MM.1S (cell line): ENCODE data around the gene MAML3.

Source experiments
- DNase-seq: peaks from one replicate; pipeline ENCODE4 v3.0.0-alpha.2; 2015
- H2AFZ ChIP-seq: fragments of 300-600 bp; sonication (generic); 2 replicates; pipeline ENCODE4 v1.6.0; 2016; ENCODE audit warnings: antibody characterized with exemption, low read length
- H3F3A ChIP-seq: fragments of 300-600 bp; sonication (generic); 2 replicates; pipeline ENCODE4 v1.6.1; 2016; ENCODE audit warnings: mild to moderate bottlenecking, antibody characterized with exemption, low read length, moderate library complexity, mixed read lengths; ENCODE audit not compliant: insufficient read depth
- H3K27ac ChIP-seq: fragments of 300-600 bp; sonication (generic); 2 replicates; pipeline ENCODE4 v1.5.1; 2016; ENCODE audit warnings: mild to moderate bottlenecking, low read length
- H3K27me3 ChIP-seq: fragments of 300-600 bp; sonication (generic); replicated peaks from 2 replicates; pipeline ENCODE4 v1.6.0; 2016; ENCODE audit warnings: low read length; ENCODE audit not compliant: insufficient read depth
- H3K36me3 ChIP-seq: fragments of 300-600 bp; sonication (generic); replicated peaks from 2 replicates; pipeline ENCODE4 v1.6.1; 2016; ENCODE audit warnings: mild to moderate bottlenecking, low read length, mixed read lengths; ENCODE audit not compliant: insufficient read depth
- H3K4me1 ChIP-seq: fragments of 300-600 bp; sonication (generic); 2 replicates; pipeline ENCODE4 v1.6.1; 2016; ENCODE audit warnings: low read length, mixed read lengths
- H3K4me2 ChIP-seq: fragments of 300-600 bp; sonication (generic); 2 replicates; pipeline ENCODE4 v1.6.0; 2016; ENCODE audit warnings: low read depth, low read length
- H3K4me3 ChIP-seq: fragments of 300-600 bp; sonication (generic); 2 replicates; pipeline ENCODE4 v1.5.1; 2016; ENCODE audit warnings: low read length, mixed read lengths
- H3K79me2 ChIP-seq: fragments of 300-600 bp; sonication (generic); 2 replicates; pipeline ENCODE4 v1.6.1; 2016; ENCODE audit warnings: mixed run types, low read length, mixed read lengths
- H3K9ac ChIP-seq: fragments of 300-600 bp; sonication (generic); 2 replicates; pipeline ENCODE4 v1.6.1; 2016; ENCODE audit warnings: low read length, mixed read lengths
- H3K9me2 ChIP-seq: fragments of 300-600 bp; sonication (generic); replicated peaks from 2 replicates; pipeline ENCODE4 v1.6.1; 2016; ENCODE audit warnings: mild to moderate bottlenecking, low read length, mixed read lengths; ENCODE audit not compliant: insufficient read depth
- H3K9me3 ChIP-seq: fragments of 300-600 bp; sonication (generic); replicated peaks from 2 replicates; pipeline ENCODE4 v1.6.1; 2016; ENCODE audit warnings: mild to moderate bottlenecking, low read length, mixed read lengths; ENCODE audit not compliant: insufficient read depth
- H4K20me1 ChIP-seq: fragments of 300-600 bp; sonication (generic); 2 replicates; pipeline ENCODE4 v1.6.1; 2016; ENCODE audit warnings: mild to moderate bottlenecking, low read length, moderate library complexity, mixed read lengths; ENCODE audit not compliant: insufficient read depth
- CTCF ChIP-seq: fragments of 300-600 bp; sonication (generic); IDR thresholded peaks from 2 replicates; pipeline ENCODE4 v1.5.1; 2016; ENCODE audit warnings: antibody characterized with exemption, low read length, mixed read lengths
- EZH2 ChIP-seq: fragments of 300-600 bp; sonication (generic); optimal IDR thresholded peaks from 2 replicates; pipeline ENCODE3; 2017; ENCODE audit warnings: low read depth, mild to moderate bottlenecking, antibody characterized with exemption, low read length, mixed read lengths
- EZH2phosphoT487 ChIP-seq: fragments of 300-600 bp; sonication (generic); IDR thresholded peaks from 2 replicates; pipeline ENCODE4 v1.6.1; 2018; ENCODE audit warnings: antibody characterized with exemption, low read length

The MAML3 gene

DNA sequence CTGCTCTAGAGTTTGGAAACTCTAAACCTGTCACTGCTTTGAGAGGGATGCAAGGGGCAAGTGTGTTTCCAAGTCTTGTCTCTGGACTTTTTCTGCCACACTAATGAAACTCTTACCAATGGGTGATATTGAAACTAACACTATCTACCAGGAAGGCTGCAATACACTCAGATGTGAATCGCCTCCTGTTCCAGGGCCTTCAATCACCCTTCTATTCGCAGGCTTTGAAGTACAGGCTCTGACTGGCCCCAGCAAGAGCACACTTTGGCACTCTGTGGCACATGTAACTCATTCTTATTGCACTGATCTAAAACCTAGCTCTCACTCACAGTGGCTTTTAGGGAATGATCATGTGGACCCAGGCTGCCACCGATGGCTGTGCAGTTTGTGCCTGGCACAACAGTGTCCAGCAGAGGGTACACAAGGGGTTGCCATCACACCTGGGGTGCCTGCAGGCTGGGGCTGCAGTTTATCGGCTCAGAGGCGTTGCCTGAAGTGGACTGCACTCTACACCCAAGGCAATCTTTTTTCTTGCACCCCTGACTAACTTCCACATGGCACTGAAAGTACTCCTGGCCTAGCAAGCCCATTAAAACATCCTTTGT lies 277.5 kb downstream of the MAML3 start:
- TF ChIP-seq EZH2phosphoT487, result no peak
- no peak for TF ChIP-seq EZH2
- no peak for TF ChIP-seq CTCF
- Histone ChIP-seq H3K4me1 (no peaks in the 10 kb centered on the region), H3K9ac (no peak overlapping the region), H3K36me3 (no peaks in the 10 kb centered on the region), H3K4me2 (no peak overlapping the region), H3K79me2 (no peaks in the 10 kb centered on the region), H3F3A (no peaks in the 10 kb centered on the region), H3K9me2 (no peaks in the 10 kb centered on the region), H3K27me3 (no peaks in the 10 kb centered on the region), H3K4me3 (no peak overlapping the region), H4K20me1 (no peaks in the 10 kb centered on the region), H3K27ac (no peak overlapping the region), H2AFZ (no peak overlapping the region), H3K9me3 (no peaks in the 10 kb centered on the region)
- DNase-seq, result no peak

- H4K20me1 ChIP-seq, result no peaks in the 10 kb centered on the region
- no peak for TF ChIP-seq CTCF
- TF ChIP-seq EZH2, result no peak
- no peak for TF ChIP-seq EZH2phosphoT487
- no peak for DNase-seq
These were observed 278.6 kb downstream of the MAML3 start for GRCh38 chr4:139875411-139875825.

DNA sequence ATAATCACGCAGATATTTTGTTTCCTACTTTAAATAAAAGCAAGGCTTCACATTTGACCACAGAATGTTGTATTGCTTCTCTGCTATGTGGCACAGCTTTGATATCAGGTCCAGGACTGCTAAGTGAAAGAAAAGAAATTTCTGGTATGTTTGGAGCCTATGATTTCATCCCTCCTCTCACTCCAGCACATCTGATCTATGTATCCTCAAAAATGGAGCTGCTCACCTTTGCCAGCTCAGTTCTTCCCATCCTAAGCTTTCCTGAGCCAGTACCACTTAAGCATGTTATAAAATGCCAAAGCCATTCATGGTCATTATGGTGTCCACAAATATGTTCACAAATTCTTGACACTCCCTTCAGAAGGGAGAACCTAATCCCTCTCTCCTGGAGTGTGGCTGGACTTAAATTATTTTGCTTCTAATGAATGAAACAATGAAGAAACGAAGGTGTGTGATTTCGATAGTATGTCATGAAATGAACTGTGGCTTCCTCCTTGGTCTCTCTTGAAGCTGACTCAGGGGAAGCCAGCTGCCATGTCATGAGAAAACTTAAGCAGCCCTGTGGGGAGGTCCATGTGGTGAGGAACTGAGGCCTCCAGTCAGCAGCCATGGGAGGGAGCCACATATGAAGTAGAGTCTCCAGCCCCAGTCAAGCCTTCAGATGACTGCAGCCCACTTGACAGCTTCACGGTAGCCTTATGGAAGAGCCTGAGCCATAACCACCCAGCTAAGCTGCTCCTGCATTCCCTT lies 280.7 kb downstream of the MAML3 start:
- TF ChIP-seq CTCF, result no peak
- TF ChIP-seq EZH2, result no peak
- no peak for TF ChIP-seq EZH2phosphoT487
- Histone ChIP-seq H4K20me1 (no peaks in the 10 kb centered on the region), H2AFZ (no peak overlapping the region), H3K4me2 (no peak overlapping the region), H3K27ac (no peak overlapping the region), H3K4me3 (no peak overlapping the region), H3K9me3 (no peaks in the 10 kb centered on the region), H3F3A (no peaks in the 10 kb centered on the region), H3K79me2 (no peaks in the 10 kb centered on the region), H3K27me3 (no peaks in the 10 kb centered on the region), H3K4me1 (no peaks in the 10 kb centered on the region), H3K9me2 (no peaks in the 10 kb centered on the region), H3K36me3 (no peaks in the 10 kb centered on the region), H3K9ac (no peak overlapping the region)
- DNase-seq, result no peak

More at GRCh38 chr4:139875411-139875825, 278.6 kb downstream of the MAML3 start:
- Histone ChIP-seq H3K27me3 (no peaks in the 10 kb centered on the region), H3K4me3 (no peak overlapping the region), H3K4me2 (no peak overlapping the region), H3K4me1 (no peaks in the 10 kb centered on the region), H3K79me2 (no peaks in the 10 kb centered on the region), H2AFZ (no peak overlapping the region), H3K9me2 (no peaks in the 10 kb centered on the region), H3F3A (no peaks in the 10 kb centered on the region), H3K27ac (no peak overlapping the region), H3K36me3 (no peaks in the 10 kb centered on the region), H3K9ac (no peak overlapping the region), H3K9me3 (no peaks in the 10 kb centered on the region)
